Activated CD8-positive, alpha-beta memory T cell treated with anti-CD3 and anti-CD28 coated beads for 4 hours (primary cell): ENCODE measurements around the gene MECR.

Experiments used
- DNase-seq, 2 donors: peaks; one replicate each; pipeline ENCODE4 v3.0.0-alpha.2; 2020; ENCODE audit warnings: low read depth in 2 of 2

The MECR gene

GRCh38 chr1:29255134-29255666 is 24.5 kb upstream of the MECR start:
- no peak for DNase-seq

- no peak for DNase-seq
Observed at GRCh38 chr1:29254346-29254745, 23.6 kb upstream of the MECR start.

- DNase-seq, result no peak
Observed at GRCh38 chr1:29253180-29253579, 22.4 kb upstream of the MECR start.

GRCh38 chr1:29251164-29252124 is 20.7 kb upstream of the MECR start:
- DNase-seq, result no peak

- DNase-seq, result no peak
Observed at GRCh38 chr1:29249951-29250581, 19.3 kb upstream of the MECR start.

GRCh38 chr1:29249170-29249691 is 18.5 kb upstream of the MECR start:
- no peak for DNase-seq

- no peak for DNase-seq
Observed at GRCh38 chr1:29248409-29248808, 17.7 kb upstream of the MECR start.

GRCh38 chr1:29247571-29248273 is 17.0 kb upstream of the MECR start:
- DNase-seq, result no peak

- DNase-seq, result no peak
Observed at GRCh38 chr1:29247044-29247443, 16.3 kb upstream of the MECR start.

GRCh38 chr1:29245876-29246275 is 15.1 kb upstream of the MECR start:
- no peak for DNase-seq

GRCh38 chr1:29245261-29245660 is 14.5 kb upstream of the MECR start:
- DNase-seq, result no peak

GRCh38 chr1:29243871-29244200 is 13.1 kb upstream of the MECR start:
- DNase-seq, result no peak

- DNase-seq, result no peak
Observed at GRCh38 chr1:29243023-29243870, 12.5 kb upstream of the MECR start.

- DNase-seq, result no peak
Observed at GRCh38 chr1:29240986-29241385, 10.3 kb upstream of the MECR start.

- DNase-seq, result no peak
Observed at GRCh38 chr1:29240400-29240837, 9.7 kb upstream of the MECR start.

- no peak for DNase-seq
Observed at GRCh38 chr1:29239142-29239541, 8.4 kb upstream of the MECR start.

- no peak for DNase-seq
Observed at GRCh38 chr1:29238620-29239002, 7.9 kb upstream of the MECR start.

GRCh38 chr1:29237852-29238619 is 7.3 kb upstream of the MECR start:
- no peak for DNase-seq

GRCh38 chr1:29237129-29237821 is 6.5 kb upstream of the MECR start:
- DNase-seq, result no peak

- DNase-seq, result no peak
Observed at GRCh38 chr1:29236712-29237128, 6.0 kb upstream of the MECR start.
